GM12878 (cell line): ENCODE results near the gene ANO6. TPM values are rescaled to one million over a fixed set of nuclear protein-coding genes. Genes with fewer than 3 reads are reported as not detected.

ENCODE experiments used
- ATAC-seq: fragments of 200-7000 bp; cut with Tn5 transposase; 3 replicates; pipeline ENCODE4 v1.9.1; 2020; ENCODE audit warnings: mild to moderate bottlenecking, moderate library complexity
- BruUV-seq: library from RNA; stranded (reverse); fragments of 400-500 nt; replicated peaks from 2 replicates; lab custom pipeline; 2021; lab: Mats Ljungman, UMichigan
- CTCF ChIA-PET: fragments of 300-600 bp; sonication (Branson Sonifier 250); formaldehyde crosslinking; extraction: SDS; loops from one replicate; lab custom pipeline; 2021; ENCODE audit warnings: inconsistent platforms; lab: Yijun Ruan, JAX
- POLR2A ChIA-PET: fragments of 350-600 bp; formaldehyde crosslinking; extraction: SDS; loops from one replicate; lab custom pipeline; 2021; ENCODE audit warnings: inconsistent platforms; lab: Charles Lee
- RAD21 ChIA-PET: fragments of 300-600 bp; sonication (Branson Sonifier 250); formaldehyde crosslinking; loops from one replicate; lab custom pipeline; 2023; ENCODE audit warnings: antibody characterized with exemption; ENCODE audit not compliant: unreplicated experiment; lab: Charles Lee
- SMC1A ChIA-PET: fragments of 300-600 bp; sonication (Branson Sonifier 250); formaldehyde crosslinking; loops from one replicate; lab custom pipeline; 2023; ENCODE audit not compliant: unreplicated experiment, uncharacterized antibody; lab: Charles Lee
- DNase-seq: peaks from one replicate; pipeline ENCODE4 v3.0.0-alpha.2; 2011; ENCODE audit warnings: low read depth, low spot score
- FAIRE-seq: peaks from 3 replicates; lab custom pipeline; 2011; peaks lifted over from hg19 to GRCh38; lab: Jason Lieb, UNC
- H2AFZ ChIP-seq: 2 replicates; pipeline ENCODE4 v1.6.0; 2011; ENCODE audit warnings: low read depth, low read length, control low read depth; ENCODE audit not compliant: control insufficient read depth
- H3K27ac ChIP-seq: 2 replicates; pipeline ENCODE4 v1.5.1; 2011; ENCODE audit warnings: control low read depth; ENCODE audit not compliant: control insufficient read depth, insufficient read depth
- H3K27me3 ChIP-seq, 2 experiments: replicated peaks in 1 of 2; 2 replicates each; pipeline versions ENCODE4 v1.6.0 to v1.6.1; 2011; ENCODE audit warnings: low read length in 1 of 2; ENCODE audit not compliant: control insufficient read depth in 2 of 2, insufficient read depth in 2 of 2
- H3K36me3 ChIP-seq, 2 experiments: 2 replicates each; pipeline ENCODE4 v1.5.1; 2011; ENCODE audit warnings: low read length in 1 of 2; ENCODE audit not compliant: control insufficient read depth in 2 of 2, insufficient read depth in 2 of 2
- H3K4me1 ChIP-seq: 2 replicates; pipeline ENCODE4 v1.6.1; 2011; ENCODE audit warnings: mild to moderate bottlenecking, low read length, moderate library complexity, mixed read lengths; ENCODE audit not compliant: control insufficient read depth, insufficient read depth
- H3K4me2 ChIP-seq: 2 replicates; pipeline ENCODE4 v1.6.0; 2011; ENCODE audit warnings: control low read depth; ENCODE audit not compliant: control insufficient read depth, insufficient read depth
- H3K4me3 ChIP-seq: fragments of 200-600 bp; sonication (generic); 2 replicates; pipeline ENCODE4 v1.5.1; 2016
- H3K79me2 ChIP-seq: 2 replicates; pipeline ENCODE4 v1.6.0; 2011; ENCODE audit warnings: low read length; ENCODE audit not compliant: control insufficient read depth, insufficient read depth
- H3K9ac ChIP-seq: 2 replicates; pipeline ENCODE4 v1.8.0; 2011; ENCODE audit warnings: low read length, control low read depth, mixed read lengths; ENCODE audit not compliant: control insufficient read depth, insufficient read depth
- H3K9me3 ChIP-seq: replicated peaks from 3 replicates; pipeline ENCODE4 v1.5.1; 2011; ENCODE audit warnings: mild to moderate bottlenecking, low read length; ENCODE audit not compliant: control insufficient read depth, insufficient read depth
- H4K20me1 ChIP-seq: 2 replicates; pipeline ENCODE4 v1.6.0; 2011; ENCODE audit not compliant: control insufficient read depth, insufficient read depth
- CEBPZ ChIP-seq: fragments of 150-350 bp; IDR thresholded peaks from 2 replicates; pipeline ENCODE4 v1.6.1; 2016; ENCODE audit warnings: low read depth, low read length
- CHD1 ChIP-seq: IDR thresholded peaks from 2 replicates; pipeline ENCODE4 v1.6.1; 2012; ENCODE audit warnings: low read depth, low read length, improper control_type of control experiment
- CUX1 ChIP-seq: IDR thresholded peaks from 2 replicates; pipeline ENCODE4 v1.6.1; 2012; ENCODE audit warnings: improper control_type of control experiment, low read depth, low read length; ENCODE audit not compliant: insufficient replicate concordance
- EED ChIP-seq: sonication (generic); IDR thresholded peaks from 2 replicates; pipeline ENCODE4 v1.6.1; 2016; ENCODE audit warnings: antibody characterized with exemption, low read depth
- FOXM1 ChIP-seq: IDR thresholded peaks from 2 replicates; pipeline ENCODE4 v1.6.1; 2012; ENCODE audit warnings: low read depth, mild to moderate bottlenecking, inconsistent platforms, low read length, moderate library complexity
- HDAC6 ChIP-seq: fragments of 200-600 bp; sonication (generic); IDR thresholded peaks from one replicate; pipeline ENCODE4 v1.8.0; 2017; ENCODE audit warnings: antibody characterized with exemption; ENCODE audit not compliant: unreplicated experiment
- IKZF1 ChIP-seq: fragments of 450-650 bp; conservative IDR thresholded peaks from 2 replicates; pipeline ENCODE4 v1.6.1; 2017; ENCODE audit warnings: antibody characterized with exemption, mild to moderate bottlenecking
- IRF5 ChIP-seq: fragments of 450-650 bp; IDR thresholded peaks from 2 replicates; pipeline ENCODE4 v1.6.1; 2017; ENCODE audit warnings: borderline replicate concordance
- MLLT1 ChIP-seq: fragments of 450-650 bp; IDR thresholded peaks from 2 replicates; pipeline ENCODE4 v1.6.1; 2016; ENCODE audit warnings: mild to moderate bottlenecking
- NR2C2 ChIP-seq: IDR thresholded peaks from 2 replicates; pipeline ENCODE4 v1.6.1; 2011; ENCODE audit warnings: borderline replicate concordance, low read depth; ENCODE audit not compliant: control insufficient read depth, insufficient read length
- SREBF1 ChIP-seq: IDR thresholded peaks from 2 replicates; pipeline ENCODE4 v1.6.1; 2012; ENCODE audit warnings: mild to moderate bottlenecking, low read length
- ZZZ3 ChIP-seq: IDR thresholded peaks from 2 replicates; pipeline ENCODE4 v1.6.1; 2011; ENCODE audit warnings: low read depth; ENCODE audit not compliant: control insufficient read depth, insufficient read length
- WGBS: methylation state at CpG from one replicate; pipeline ENCODE4 v1.1.6; 2016; ENCODE audit warnings: low lambda C conversion rate; ENCODE audit not compliant: insufficient replicate concordance, insufficient coverage; ENCODE audit errors: missing lambda C conversion rate; 5-methylcytosine and 5-hydroxymethylcytosine counted together
- in situ Hi-C: fragments of 300-500 bp; cut with MboI; formaldehyde crosslinking; loops from 9 replicates; pipeline ENCODE4 v1.14.3; 2018; ENCODE audit warnings: mixed read lengths
- intact Hi-C: fragments of 100-400 bp; cut with micrococcal nuclease; formaldehyde crosslinking; loops from one replicate; pipeline ENCODE4 v1.14.2; 2022; ENCODE audit not compliant: unreplicated experiment
- polyA plus RNA-seq, 11 experiments: library from polyadenylated mRNA; depleted of rRNA in 4 of 11; unstranded in 6 of 11; stranded (reverse) in 5 of 11; fragments of >200 nt; fragmentation: Nextera tagmentation in 4 of 11; fragmentation: Illumina TruSeq in 1 of 11; extraction: Ambion mirVana in 4 of 11; extraction: Trizol in 1 of 11; gene quantifications; 1 replicate in 1 of 11; 2 replicates in 10 of 11; pipeline versions ENCODE4 v1.2.1 to v1.2.3, GENCODE V29; 2011 to 2016; ENCODE audit warnings: inconsistent platforms in 2 of 11, missing spikeins in 2 of 11, low read depth in 1 of 11
- total RNA-seq, 4 experiments: library from RNA; depleted of rRNA in 3 of 4; stranded (reverse); fragments of >200 nt in 3 of 4; fragmentation: Illumina TruSeq in 1 of 4; extraction: Trizol in 1 of 4; gene quantifications; 2 replicates each; pipeline versions ENCODE4 v1.2.1 to v1.2.3, GENCODE V29; 2013 to 2021

The ANO6 gene
- total and polyA plus RNA-seq, 10 of the 15 experiments (the other 5 are each of a cell fraction or from before 2014, with no cell fraction given) = 4.6 to 30.3 (median 26.0) TPM

GRCh38 chr12:45368841-45369489 is 153.1 kb downstream of the ANO6 start:
- WGBS = 98% methylated on average over 3 of the region's 3 CpGs
- H2AFZ ChIP-seq = no peak overlapping the region
- ChIA-PET RAD21 (interaction anchor here (0.7 kb wide), 1 partner anchor 30 kb away, joined by 3 read pairs; no protein-coding TSS in a partner anchor), POLR2A (no interaction called here), CTCF (no interaction called here), SMC1A (interaction anchor here (0.9 kb wide), 1 partner anchor 58 kb away, joined by 3 read pairs; no protein-coding TSS in a partner anchor)
- no peak overlapping the region for H3K27ac ChIP-seq
- no peak overlapping the region for H3K4me3 ChIP-seq
- no peaks in the 10 kb centered on the region for H3K27me3 ChIP-seq
- DNase-seq (no peak), ATAC-seq (no peak), FAIRE-seq (no peak)
- intact Hi-C loops = no loop called here
- BruUV-seq = no TSS peak
- no peaks in the 10 kb centered on the region for H3K4me1 ChIP-seq
- peaks cover 3 to 6% of the 10 kb centered on the region in 2 experiments; a peak in 3 of 4 replicates for H3K36me3 ChIP-seq
- peaks cover 3% of the 10 kb centered on the region; the same call in 2 of the 3 replicates for H3K9me3 ChIP-seq
- in situ Hi-C loops = no loop called here
- H4K20me1 ChIP-seq = no peaks in the 10 kb centered on the region
- no peak overlapping the region for H3K4me2 ChIP-seq
- H3K79me2 ChIP-seq = no peaks in the 10 kb centered on the region
- H3K9ac ChIP-seq = no peak overlapping the region
- no peak for TF ChIP-seq ZZZ3
- no peak for TF ChIP-seq CUX1
- TF ChIP-seq IRF5 = no peak
- TF ChIP-seq CEBPZ = no peak
- TF ChIP-seq HDAC6 = no peak
- no peak for TF ChIP-seq MLLT1
- TF ChIP-seq EED = no peak
- no peak for TF ChIP-seq NR2C2
- TF ChIP-seq SREBF1 = no peak
- no peak for TF ChIP-seq FOXM1
- no peak for TF ChIP-seq CHD1
- no peak for TF ChIP-seq IKZF1
